OCI-M2 (cell line): ENCODE results near the gene SIGLEC8.

Experiments used
- DNase-seq: peaks from one replicate; lab custom pipeline; 2025; ENCODE audit not compliant: unreplicated experiment; lab: John Stamatoyannopoulos, UW

Gene SIGLEC8

GRCh38 chr19:51407511-51408131 lies 50.6 kb downstream of the SIGLEC8 start:
- no peak for DNase-seq

GRCh38 chr19:51402117-51402516 lies 56.1 kb downstream of the SIGLEC8 start:
- DNase-seq, result no peak
